Measurements from ENCODE around the gene SLC25A15. TPM values are rescaled to one million over a fixed set of nuclear protein-coding genes. Genes with fewer than 3 reads are reported as not detected.
"Not testable (repeated sequence)": the region's sequence is repeated elsewhere in the genome, so short reads cannot be mapped to it uniquely, and the experiment has no call there.

The SLC25A15 gene
- total and polyA plus RNA-seq, 2 donors (not counting 1 experiment from before 2014, with no cell fraction given): 2.4 to 3.8 TPM

GRCh38 chr13:40840955-40841354 is 51.5 kb downstream of the SLC25A15 start:
- POLR2A ChIA-PET, H3K27ac Mint-ChIP-seq: not testable (repeated sequence)

More at GRCh38 chr13:40840955-40841354, 51.5 kb downstream of the SLC25A15 start:
- H3K9ac ChIP-seq (ENCODE audit: low read length); H3K4me3 Mint-ChIP-seq; H3K4me2 ChIP-seq (replicated peaks; ENCODE audit: low read depth, low read length, poor library complexity, severe bottlenecking); DNase-seq; CTCF ChIA-PET; H3K9me3 Mint-ChIP-seq (ENCODE audit: insufficient read depth); H3K36me3 ChIP-seq (replicated peaks in 1 of 2; ENCODE audit: control extremely low read depth in 1 of 2, control insufficient read depth in 1 of 2, extremely low read depth in 1 of 2, insufficient read depth in 2 of 2, low read length in 1 of 2); H3K27me3 Mint-ChIP-seq; H3K4me1 Mint-ChIP-seq; H3K9me3 ChIP-seq (ENCODE audit: control extremely low read depth in 1 of 3, control insufficient read depth in 2 of 3, insufficient read depth in 1 of 3, low read length in 2 of 3); H3K4me3 ChIP-seq (ENCODE audit: control extremely low read depth in 1 of 5, extremely low read depth in 1 of 5, insufficient read depth in 1 of 5, low read depth in 2 of 5, low read length in 4 of 5); H3K79me2 ChIP-seq (ENCODE audit: control insufficient read depth, insufficient read depth, low read length); H4K20me1 ChIP-seq (ENCODE audit: control insufficient read depth, insufficient read depth, low read length, poor library complexity, severe bottlenecking); H3K27ac ChIP-seq (ENCODE audit: low read length in 2 of 2); intact Hi-C loops (cut with micrococcal nuclease); H3K27me3 ChIP-seq (replicated peaks in 1 of 4; ENCODE audit: control extremely low read depth in 1 of 4, control insufficient read depth in 3 of 4, insufficient read depth in 4 of 4, low read length in 3 of 4); H2AFZ ChIP-seq (ENCODE audit: insufficient read depth, low read depth, low read length, poor library complexity, severe bottlenecking); H3K4me1 ChIP-seq (ENCODE audit: control insufficient read depth in 2 of 2, insufficient read depth in 2 of 2, low read length in 2 of 2); ATAC-seq (ENCODE audit: low read depth): not testable (repeated sequence)
- 92% methylated on average over 2 of the region's 2 CpGs for WGBS (ENCODE audit: insufficient coverage)

Small RNA genes within 50 kb of the gene (small RNA-seq; reads per million reads assigned to genes)
- not detected for gene MIR621 (ENCODE audit: insufficient read length, low read depth, low replicate concordance)

Other genes starting within 250 kb of the SLC25A15 start
- gene FOXO1, start 123.0 kb upstream of the SLC25A15 start, total RNA-seq: 77.9 and 83.1 TPM in 2 replicates
- gene FOXO1, start 123.0 kb upstream of the SLC25A15 start, polyA plus RNA-seq: 22.8 and 41.1 TPM in 2 replicates
- gene MRPS31, start 18.4 kb upstream of the SLC25A15 start, total RNA-seq: 29.7 and 34.4 TPM in 2 replicates
- 20.5 and 22.0 TPM in 2 replicates for gene MRPS31, start 18.4 kb upstream of the SLC25A15 start, polyA plus RNA-seq
- gene ELF1, start 229.7 kb downstream of the SLC25A15 start, total RNA-seq: 185 and 186 TPM in 2 replicates
- 62.0 and 105 TPM in 2 replicates for gene ELF1, start 229.7 kb downstream of the SLC25A15 start, polyA plus RNA-seq